GM18511 (cell line): Measurements from ENCODE around the gene INHA.

ENCODE experiments used
- ATAC-seq: cut with Tn5 transposase; IDR thresholded peaks from one replicate; pipeline ENCODE4 v1.9.1; 2021; ENCODE audit warnings: mild to moderate bottlenecking, moderate library complexity; ENCODE audit not compliant: unreplicated experiment

INHA gene

DNA sequence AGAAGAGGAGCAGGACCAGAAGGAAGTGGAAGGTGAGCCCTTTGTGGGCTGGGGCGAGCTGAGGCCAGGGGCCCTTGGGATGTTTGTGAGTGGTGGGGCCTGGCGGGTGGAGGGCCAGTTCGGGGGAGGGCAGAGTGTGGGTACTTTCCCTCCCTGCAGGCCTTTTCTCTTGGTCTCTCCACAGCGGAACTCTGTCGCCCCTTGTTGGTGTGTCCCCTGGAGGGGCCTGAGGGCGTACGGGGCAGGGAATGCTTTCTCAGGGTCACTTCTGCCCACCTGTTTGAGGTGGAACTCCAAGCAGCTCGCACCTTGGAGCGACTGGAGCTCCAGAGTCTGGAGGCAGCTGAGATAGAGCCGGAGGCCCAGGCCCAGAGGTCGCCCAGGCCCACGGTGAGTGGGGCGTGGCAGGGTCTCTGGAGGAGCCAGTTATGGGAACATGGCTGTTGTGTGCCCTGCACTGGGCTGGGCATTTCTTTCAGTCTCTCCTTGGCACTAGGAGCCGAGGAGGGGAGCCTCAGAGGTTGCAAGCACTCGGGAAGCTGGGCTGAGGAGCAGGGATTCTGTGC is 36.4 kb downstream of the INHA start:
- no peak for ATAC-seq

DNA sequence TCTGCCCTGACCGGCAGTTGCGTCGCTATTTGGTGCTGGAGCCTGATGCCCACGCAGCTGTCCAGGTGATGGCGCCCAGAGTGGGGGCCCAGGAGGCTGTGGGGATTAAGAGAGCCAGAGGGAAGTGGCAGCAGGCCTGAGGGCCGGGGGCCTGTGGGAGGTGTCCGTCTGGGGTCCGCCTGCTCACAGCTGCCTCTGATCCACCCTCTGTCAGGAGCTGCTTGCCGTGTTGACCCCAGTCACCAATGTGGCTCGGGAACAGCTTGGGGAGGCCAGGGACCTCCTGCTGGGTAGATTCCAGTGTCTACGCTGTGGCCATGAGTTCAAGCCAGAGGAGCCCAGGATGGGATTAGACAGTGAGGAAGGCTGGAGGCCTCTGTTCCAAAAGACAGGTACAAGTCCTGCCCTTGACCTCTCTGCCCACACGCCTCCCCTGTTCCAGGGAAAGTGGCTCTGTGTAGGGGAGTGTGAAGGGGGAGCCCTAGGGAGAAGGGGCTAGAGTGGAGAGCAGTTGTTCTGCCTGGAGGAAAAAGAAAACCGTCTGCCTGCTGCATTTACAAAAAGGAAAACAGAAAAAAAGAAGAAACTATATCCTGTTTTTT is 37.1 kb downstream of the INHA start:
- ATAC-seq = no peak

DNA sequence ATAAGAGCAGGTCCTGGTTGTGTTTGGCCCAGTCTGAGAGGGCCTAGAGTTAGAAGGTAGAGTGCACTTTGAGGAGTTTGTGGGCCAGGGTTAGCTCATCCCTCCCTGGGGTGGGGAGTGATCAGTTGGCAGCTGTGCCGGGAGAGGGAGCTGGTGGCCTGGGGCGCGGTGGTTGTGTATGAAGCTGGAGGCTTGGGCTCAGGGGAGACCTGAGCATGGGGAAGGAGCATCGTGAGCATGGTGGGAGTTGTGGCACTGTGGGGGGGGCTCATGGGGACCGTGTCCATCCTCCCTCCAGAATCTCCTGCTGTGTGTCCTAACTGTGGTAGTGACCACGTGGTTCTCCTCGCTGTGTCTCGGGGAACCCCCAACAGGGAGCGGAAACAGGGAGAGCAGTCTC is 39.2 kb downstream of the INHA start:
- ATAC-seq = no peak

DNA sequence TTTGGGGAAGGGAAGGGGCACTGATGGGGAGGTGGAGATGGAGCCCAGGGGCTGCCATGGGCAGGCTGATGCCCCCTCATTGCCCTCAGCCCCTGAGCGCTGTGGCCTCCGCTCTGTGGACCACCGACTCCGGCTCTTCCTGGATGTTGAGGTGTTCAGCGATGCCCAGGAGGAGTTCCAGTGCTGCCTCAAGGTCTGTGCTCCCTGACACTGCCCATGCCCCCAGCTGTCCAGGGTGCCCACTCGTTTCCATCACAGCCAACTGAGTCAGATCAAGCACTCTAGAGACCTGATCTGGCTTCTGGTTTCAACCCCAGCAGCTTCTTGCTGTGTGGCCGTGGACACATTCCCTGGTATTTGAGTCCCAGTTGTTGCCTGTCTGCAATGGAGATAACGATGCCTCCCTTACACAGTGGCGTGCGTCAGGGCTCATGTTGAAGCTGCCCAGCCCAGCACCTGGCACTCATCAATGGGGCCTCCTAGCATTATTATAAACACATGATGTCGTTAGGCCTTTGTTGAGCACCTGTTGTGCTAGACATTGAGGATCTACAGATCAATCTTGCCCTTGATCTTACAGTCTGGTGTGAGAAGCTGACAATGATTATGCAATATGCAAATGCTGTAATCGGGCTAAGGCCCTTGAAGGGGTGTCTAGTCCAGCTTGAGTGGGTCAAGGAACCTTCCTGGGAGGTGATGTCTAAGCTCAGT is 39.9 kb downstream of the INHA start:
- no peak for ATAC-seq

DNA sequence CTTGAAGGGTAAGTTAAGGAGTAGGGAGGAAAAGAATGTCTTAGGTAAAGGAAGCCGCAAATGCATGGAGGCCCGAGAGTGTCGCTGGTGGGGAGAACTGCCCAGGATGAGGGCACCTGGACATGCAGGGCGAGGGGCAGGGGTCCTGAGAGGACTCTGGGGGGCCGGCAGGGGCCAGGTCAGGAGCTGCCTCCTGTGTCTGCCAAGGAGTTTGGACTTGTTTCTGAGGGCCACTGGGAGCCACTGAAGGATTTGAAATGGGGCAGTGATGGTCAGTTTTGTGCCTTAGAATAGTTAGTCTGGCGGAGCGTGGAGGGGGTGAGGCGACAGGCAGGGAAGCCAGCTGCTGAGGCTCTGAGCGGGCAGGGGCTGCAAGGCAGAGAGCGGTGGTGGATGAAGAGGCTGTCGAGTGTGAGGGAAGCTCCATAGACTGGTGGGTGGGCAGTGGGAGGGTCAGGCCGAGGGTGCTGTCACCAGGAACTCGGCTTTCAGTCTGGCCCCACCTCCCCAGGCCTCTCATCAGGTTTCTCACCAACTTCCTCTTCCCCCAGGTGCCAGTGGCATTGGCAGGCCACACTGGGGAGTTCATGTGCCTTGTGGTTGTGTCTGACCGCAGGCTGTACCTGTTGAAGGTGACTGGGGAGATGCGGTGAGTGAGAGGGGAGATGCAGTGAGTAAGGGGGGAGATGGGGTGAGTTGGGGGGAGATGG is 40.6 kb downstream of the INHA start:
- ATAC-seq = no peak

DNA sequence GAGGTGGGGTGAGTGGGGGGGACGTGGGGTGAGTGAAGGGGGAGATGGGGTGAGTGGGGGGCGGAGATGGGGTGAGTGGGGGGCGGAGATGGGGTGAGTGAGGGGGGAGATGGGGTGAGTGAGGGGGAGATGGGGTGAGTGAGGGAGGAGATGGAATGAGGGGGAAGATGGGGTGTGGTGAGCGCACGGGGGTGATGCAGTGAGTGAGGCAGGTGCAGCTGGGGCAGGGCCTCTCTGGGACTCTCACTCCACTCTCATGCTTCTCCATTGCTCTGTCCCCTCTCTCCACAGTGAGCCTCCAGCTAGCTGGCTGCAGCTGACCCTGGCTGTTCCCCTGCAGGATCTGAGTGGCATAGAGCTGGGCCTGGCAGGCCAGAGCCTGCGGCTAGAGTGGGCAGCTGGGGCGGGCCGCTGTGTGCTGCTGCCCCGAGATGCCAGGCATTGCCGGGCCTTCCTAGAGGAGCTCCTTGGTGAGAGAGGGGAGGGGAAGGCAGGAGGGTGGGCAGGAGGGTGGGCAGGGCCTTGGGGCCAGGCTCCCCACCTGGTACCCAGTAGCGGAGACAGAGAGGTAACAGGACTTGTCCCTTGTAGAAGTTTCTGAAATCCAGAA is 41.5 kb downstream of the INHA start:
- ATAC-seq = no peak

DNA sequence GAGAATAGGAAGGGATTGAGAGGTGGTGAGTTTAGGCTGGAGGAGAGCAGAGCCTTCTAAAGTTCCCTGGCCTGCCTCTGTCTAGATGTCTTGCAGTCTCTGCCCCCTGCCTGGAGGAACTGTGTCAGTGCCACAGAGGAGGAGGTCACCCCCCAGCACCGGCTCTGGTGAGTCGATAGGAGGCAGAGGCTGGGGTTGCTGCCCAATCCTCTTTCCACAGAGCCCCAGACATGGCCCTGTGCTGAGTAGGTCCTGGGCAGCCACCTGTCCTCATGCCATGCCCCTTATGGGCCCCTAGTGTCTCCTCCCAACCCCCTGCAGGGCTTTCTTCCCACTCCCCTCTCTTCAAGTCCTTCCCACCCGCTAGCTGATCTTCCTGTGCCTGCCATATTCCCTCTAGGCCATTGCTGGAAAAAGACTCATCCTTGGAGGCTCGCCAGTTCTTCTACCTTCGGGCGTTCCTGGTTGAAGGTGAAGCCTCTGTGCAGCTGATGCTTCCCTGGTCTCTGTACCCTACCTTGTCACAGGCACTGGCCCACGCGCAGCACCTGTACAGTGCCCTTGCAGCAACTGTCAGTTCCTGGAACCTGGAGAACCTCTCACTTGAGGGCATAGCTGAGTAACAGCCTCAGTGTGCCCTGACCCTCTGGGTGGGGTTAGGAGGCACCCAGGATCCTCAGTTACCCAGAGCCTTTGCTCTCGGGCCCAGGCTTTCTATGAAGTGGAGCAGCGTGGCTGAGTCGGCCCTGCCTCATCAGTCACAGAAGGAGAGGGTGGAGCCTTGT is 42.2 kb downstream of the INHA start:
- ATAC-seq = no peak

DNA sequence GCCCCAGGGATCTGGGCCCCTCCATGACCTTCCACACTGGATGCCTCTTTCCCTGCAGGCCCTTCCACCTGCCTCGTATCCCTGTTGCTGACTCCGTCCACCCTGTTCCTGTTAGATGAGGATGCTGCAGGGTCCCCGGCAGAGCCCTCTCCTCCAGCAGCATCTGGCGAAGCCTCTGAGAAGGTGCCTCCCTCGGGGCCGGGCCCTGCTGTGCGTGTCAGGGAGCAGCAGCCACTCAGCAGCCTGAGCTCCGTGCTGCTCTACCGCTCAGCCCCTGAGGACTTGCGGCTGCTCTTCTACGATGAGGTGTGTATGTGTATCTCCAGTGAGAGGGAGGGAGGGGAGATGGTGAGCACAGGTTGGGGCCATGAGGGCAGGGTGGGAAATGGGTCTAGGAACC is 42.9 kb downstream of the INHA start:
- ATAC-seq = no peak

DNA sequence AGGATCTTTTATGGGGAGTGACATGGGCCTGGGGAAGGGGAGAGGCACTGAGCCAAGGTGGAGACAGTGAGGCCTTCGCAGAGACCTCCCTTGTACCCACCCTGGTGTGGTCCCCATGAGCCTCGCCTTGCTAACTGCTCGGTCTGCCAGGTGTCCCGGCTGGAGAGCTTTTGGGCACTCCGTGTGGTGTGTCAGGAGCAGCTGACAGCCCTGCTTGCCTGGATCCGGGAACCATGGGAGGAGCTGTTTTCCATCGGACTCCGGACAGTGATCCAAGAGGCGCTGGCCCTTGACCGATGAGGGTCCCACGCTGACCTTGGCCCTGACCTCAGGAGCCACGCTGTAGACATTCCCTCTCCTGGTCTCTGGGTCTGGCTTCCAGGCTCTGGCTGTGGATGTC is 43.8 kb downstream of the INHA start:
- no peak for ATAC-seq

DNA sequence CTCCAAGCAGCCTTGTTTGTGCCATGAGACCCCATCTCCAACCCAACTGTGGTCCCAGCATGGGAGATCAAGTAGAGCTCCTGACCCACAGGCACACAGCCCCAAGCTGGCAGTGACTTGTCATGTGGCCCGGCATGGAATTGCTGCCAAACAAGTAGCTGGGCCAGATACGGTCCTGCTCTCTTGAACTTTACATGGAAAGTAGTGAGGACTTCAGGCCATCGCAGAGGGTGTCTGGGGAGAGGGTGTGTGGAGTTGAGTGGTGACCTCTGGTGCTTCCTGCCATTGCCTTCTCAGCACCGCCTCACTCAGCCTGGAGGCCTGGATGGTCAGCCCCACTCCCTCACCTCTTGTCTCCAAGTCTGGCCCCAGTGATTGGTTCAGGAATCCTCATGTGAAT is 44.4 kb downstream of the INHA start:
- no peak for ATAC-seq

DNA sequence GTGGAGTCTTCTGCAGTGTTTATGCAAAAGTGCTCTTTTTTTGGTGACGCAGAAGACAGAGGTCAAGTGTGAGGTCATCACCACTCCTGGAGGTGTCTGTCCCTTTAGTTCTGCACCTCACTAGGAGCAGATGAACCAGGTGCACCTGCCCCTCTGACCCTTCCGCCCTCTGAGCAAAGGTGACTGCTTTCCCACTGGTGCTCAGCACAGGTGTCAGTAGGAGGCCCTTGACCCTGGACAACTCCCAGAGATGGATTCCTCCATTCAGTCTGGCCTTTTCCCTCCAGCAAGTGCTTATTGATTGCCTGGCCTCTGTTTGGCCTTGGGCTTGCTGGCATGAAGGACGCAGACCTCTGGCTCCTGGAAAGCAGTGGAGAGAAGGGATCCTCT is 46.6 kb downstream of the INHA start:
- no peak for ATAC-seq

DNA sequence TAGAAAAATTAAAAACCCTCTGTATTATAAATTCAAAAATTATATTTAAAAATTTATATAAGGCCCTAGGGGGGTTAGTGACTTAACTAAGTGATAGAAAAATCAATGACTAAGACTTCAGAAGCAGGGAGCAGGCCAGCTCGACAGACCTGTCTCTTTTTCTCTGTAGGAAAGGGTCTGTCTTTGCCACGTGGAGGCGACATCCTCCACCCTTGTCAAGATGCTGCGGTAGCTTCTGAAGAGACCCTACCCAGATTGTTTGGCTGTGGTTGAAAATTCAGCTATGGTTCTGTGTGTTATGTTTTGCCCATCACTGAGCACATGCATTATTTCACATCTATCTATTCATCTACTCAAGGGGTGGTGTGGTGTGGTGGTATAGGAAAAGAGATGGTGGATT is 47.1 kb downstream of the INHA start:
- no peak for ATAC-seq

DNA sequence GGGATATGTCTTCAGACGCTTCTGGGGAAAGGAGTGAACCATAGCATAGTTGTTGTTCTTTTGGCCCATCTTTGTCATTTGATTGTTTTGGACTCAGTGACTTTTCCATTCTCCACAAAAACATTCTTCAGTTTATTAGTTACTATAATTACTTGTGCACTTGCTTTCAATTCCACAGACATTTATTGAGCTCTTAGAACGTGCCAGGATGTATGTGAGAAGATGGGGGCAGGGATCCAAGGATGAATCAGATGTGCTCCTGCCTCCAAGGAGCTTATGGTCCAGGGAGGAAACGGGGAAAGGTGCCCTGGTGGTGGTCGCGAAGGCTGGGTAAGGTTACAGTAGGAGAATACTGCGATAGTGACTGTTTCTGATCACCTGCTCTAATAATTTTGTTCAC is 48.4 kb downstream of the INHA start:
- no peak for ATAC-seq

DNA sequence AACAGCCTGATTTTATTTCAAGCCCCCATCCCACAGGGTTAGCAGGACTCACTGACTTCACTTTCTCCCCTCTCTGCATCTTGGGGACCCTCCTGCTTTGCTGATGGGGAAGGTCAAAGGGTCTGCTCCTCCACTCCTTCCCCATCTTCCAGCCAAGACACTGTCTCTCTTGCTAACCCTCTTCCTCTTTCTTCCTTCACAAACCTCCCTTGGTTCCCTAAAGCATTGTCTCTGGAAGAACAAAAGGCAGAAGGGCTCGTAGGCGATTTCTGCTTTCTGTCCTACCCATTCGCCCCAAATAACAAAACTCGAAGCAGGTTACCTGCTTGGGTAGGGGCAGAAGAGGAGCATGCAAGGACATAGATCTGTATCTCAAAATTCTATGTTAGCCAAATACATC is 49.8 kb downstream of the INHA start:
- ATAC-seq = no peak

DNA sequence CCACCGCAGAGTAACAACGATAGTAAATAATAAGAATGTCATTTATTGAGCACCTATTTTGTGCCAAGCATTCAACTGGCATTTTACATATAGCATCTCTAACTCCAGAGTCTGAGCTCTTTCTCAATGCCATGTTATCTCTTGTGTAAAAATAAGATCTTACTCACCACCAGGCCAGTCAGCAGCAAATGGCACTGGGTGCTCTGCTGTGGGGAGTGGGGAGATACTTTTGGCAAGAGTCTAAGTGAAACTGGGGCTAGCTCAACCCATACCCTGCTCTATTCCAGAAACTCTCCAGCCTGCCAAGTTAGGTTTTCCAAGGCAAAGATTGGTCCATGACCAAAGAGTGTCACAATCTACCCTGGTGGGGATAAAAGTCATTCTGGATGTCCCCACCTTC is 50.4 kb downstream of the INHA start:
- ATAC-seq = no peak

DNA sequence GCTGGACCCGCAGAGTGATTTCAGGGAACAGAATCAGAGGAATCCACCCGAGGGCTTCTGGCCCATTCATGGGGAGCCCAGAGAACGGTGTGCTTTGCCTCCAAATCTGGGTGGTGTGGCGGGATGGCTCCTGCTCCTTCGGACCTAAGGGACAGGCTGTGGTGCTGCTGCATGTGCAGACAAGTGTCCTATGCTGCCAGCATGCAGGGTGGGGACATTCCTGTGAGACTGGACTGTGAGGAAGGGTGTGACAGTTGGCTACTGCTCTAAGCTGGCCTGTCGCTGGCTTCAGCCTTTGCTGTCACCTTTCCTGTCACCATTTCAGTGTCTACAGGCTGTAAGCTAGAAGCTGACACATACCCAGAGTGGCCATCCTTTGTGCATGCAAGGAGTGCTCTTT is 52.5 kb downstream of the INHA start:
- ATAC-seq = no peak

DNA sequence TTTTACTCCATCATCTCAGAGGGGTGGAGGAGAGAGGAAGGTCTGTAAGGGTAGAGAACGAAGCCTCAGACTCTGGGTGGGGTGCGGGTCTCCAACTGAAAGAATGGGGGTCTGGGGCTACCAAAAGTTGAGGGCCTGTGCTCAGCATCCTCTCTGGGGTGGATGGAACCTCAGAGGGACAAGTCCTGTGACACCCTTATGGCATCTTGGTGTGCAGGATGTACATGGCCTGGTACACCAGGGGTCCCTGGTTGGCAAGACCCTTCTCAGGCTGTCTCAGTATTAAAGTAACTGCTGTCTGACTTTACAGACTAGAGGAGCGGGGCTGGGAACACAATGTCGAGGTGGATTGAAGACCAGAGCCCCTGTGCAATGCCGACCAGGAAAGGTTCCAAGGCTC is 53.1 kb downstream of the INHA start:
- ATAC-seq = no peak
